ENCODE measurements around the gene METAP2.

The METAP2 gene

GRCh38 chr12:95548539-95549391 lies 74.8 kb downstream of the METAP2 start:
- peak in 42 of 51 donors; percentile 6 to 77 (median 36) for DNase-seq

GRCh38 chr12:95549392-95550084 lies 75.6 kb downstream of the METAP2 start:
- no peak for DNase-seq

- no peak for DNase-seq
These were observed 77.4 kb downstream of the METAP2 start, which contains the start of gene USP44 for GRCh38 chr12:95551305-95551704. TSS of gene USP44 (minus strand) at chr12:95551476. CDS start at chr12:95534256, 17,220 bp downstream.

GRCh38 chr12:95551913-95552516 lies 78.1 kb downstream of the METAP2 start:
- no peak for DNase-seq

- no peak for DNase-seq
These were observed 79.4 kb downstream of the METAP2 start for GRCh38 chr12:95553197-95553943.

- DNase-seq = no peak
These were observed 80.7 kb downstream of the METAP2 start for GRCh38 chr12:95554532-95555071.

- DNase-seq = no peak
These were observed 83.7 kb downstream of the METAP2 start for GRCh38 chr12:95557625-95558024.

Measured in hypothalamus (tissue), 51 donors.